H1 (cell line): ENCODE data around the gene OAS3. TPM values are rescaled to one million over a fixed set of nuclear protein-coding genes. Genes with fewer than 3 reads are reported as not detected.

ENCODE experiments used
- CTCF ChIA-PET: fragments of 300-600 bp; sonication (Branson Sonifier 250); formaldehyde crosslinking; loops from one replicate; lab custom pipeline; 2021; ENCODE audit not compliant: partially characterized antibody; lab: Charles Lee
- POLR2A ChIA-PET: fragments of 300-600 bp; sonication (Branson Sonifier 250); formaldehyde crosslinking; loops from one replicate; lab custom pipeline; 2021; ENCODE audit warnings: inconsistent platforms; ENCODE audit not compliant: partially characterized antibody; lab: Charles Lee
- DNase-seq, 2 experiments: peaks; one replicate each; pipeline versions ENCODE4 v3.0.0 to v3.0.0-alpha.2; 2010 to 2022; ENCODE audit warnings: low spot score in 2 of 2, low read depth in 1 of 2, mixed read lengths in 1 of 2
- FAIRE-seq: peaks from 2 replicates; lab custom pipeline; 2011; peaks lifted over from hg19 to GRCh38; lab: Jason Lieb, UNC
- H2AFZ ChIP-seq: 2 replicates; pipeline ENCODE4 v1.8.1; 2012; ENCODE audit warnings: low read length, inconsistent platforms
- H2AK5ac ChIP-seq: 2 replicates; pipeline ENCODE4 v1.6.1; 2013; ENCODE audit warnings: low read depth, low read length
- H2BK120ac ChIP-seq: replicated peaks from 2 replicates; pipeline ENCODE3; 2013; ENCODE audit warnings: low read depth, low read length, inconsistent platforms
- H2BK12ac ChIP-seq: 2 replicates; pipeline ENCODE4 v1.6.1; 2013; ENCODE audit warnings: low read depth, low read length
- H2BK15ac ChIP-seq: 2 replicates; pipeline ENCODE4 v1.6.1; 2013; ENCODE audit warnings: low read length
- H2BK20ac ChIP-seq: 2 replicates; pipeline ENCODE4 v1.6.1; 2013; ENCODE audit warnings: low read length
- H2BK5ac ChIP-seq: 2 replicates; pipeline ENCODE4 v1.6.1; 2013; ENCODE audit warnings: low read depth, low read length
- H3K14ac ChIP-seq: 2 replicates; pipeline ENCODE4 v1.6.1; 2013; ENCODE audit warnings: inconsistent platforms; ENCODE audit not compliant: insufficient read length
- H3K18ac ChIP-seq: 2 replicates; pipeline ENCODE4 v1.6.1; 2013; ENCODE audit warnings: low read length; ENCODE audit errors: extremely low read depth
- H3K23ac ChIP-seq: 2 replicates; pipeline ENCODE4 v1.6.1; 2013; ENCODE audit warnings: inconsistent platforms; ENCODE audit not compliant: insufficient read length
- H3K23me2 ChIP-seq: 2 replicates; pipeline ENCODE4 v1.6.1; 2013; ENCODE audit warnings: low read depth, low read length
- H3K27ac ChIP-seq: 2 replicates; pipeline ENCODE4 v1.6.1; 2011; ENCODE audit warnings: low read depth, low read length, inconsistent platforms
- H3K27me3 ChIP-seq, 4 experiments: replicated peaks in 1 of 4; 1 replicate in 1 of 4; 2 replicates in 3 of 4; pipeline versions ENCODE4 v1.6.1 to v1.8.1; 2011 to 2013; ENCODE audit warnings: low read length in 3 of 4, mild to moderate bottlenecking in 3 of 4, inconsistent platforms in 2 of 4, mixed read lengths in 2 of 4, moderate library complexity in 1 of 4; ENCODE audit not compliant: control insufficient read depth in 3 of 4, insufficient read depth in 3 of 4; ENCODE audit errors: extremely low read depth in 1 of 4
- H3K36me3 ChIP-seq, 4 experiments: 2 replicates each; pipeline versions ENCODE4 v1.6.1 to v1.8.1; 2011 to 2013; ENCODE audit warnings: mild to moderate bottlenecking in 4 of 4, low read length in 3 of 4, moderate library complexity in 2 of 4, control low read depth in 1 of 4, inconsistent platforms in 1 of 4; ENCODE audit not compliant: insufficient read depth in 4 of 4, control insufficient read depth in 2 of 4
- H3K4ac ChIP-seq: replicated peaks from 2 replicates; pipeline ENCODE3; 2013; ENCODE audit warnings: low read length, low read depth, mixed read lengths, inconsistent platforms; ENCODE audit not compliant: insufficient read length
- H3K4me1 ChIP-seq, 4 experiments: replicated peaks in 1 of 4; 1 replicate in 1 of 4; 2 replicates in 3 of 4; pipeline versions ENCODE4 v1.6.1 to v1.8.1; 2011 to 2013; ENCODE audit warnings: low read length in 3 of 4, inconsistent platforms in 2 of 4, mixed read lengths in 1 of 4; ENCODE audit not compliant: insufficient read depth in 4 of 4, control insufficient read depth in 3 of 4
- H3K4me2 ChIP-seq, 2 experiments: 2 replicates each; pipeline versions ENCODE4 v1.6.1 to v1.8.1; 2011 to 2013; ENCODE audit warnings: low read depth in 2 of 2, low read length in 2 of 2, control low read depth in 1 of 2, inconsistent platforms in 1 of 2, mild to moderate bottlenecking in 1 of 2; ENCODE audit not compliant: insufficient read depth in 1 of 2
- H3K4me3 ChIP-seq, 4 experiments: fragments of 200-600, 300-600 bp in 1 of 4; sonication (generic), shearing (Covaris generic), sonication (Bioruptor Twin) in 1 of 4; 2 replicates each; pipeline versions ENCODE4 v1.5.1 to v1.8.1; 2011 to 2016; ENCODE audit warnings: low read length in 4 of 4, low read depth in 3 of 4, control low read depth in 2 of 4, inconsistent platforms in 2 of 4, mild to moderate bottlenecking in 2 of 4, mixed read lengths in 1 of 4, moderate library complexity in 1 of 4; ENCODE audit not compliant: insufficient read depth in 2 of 4; ENCODE audit errors: extremely low read depth in 1 of 4
- H3K56ac ChIP-seq: replicated peaks from 2 replicates; pipeline ENCODE3; 2013; ENCODE audit warnings: low read depth, mild to moderate bottlenecking, mixed read lengths, low read length, inconsistent platforms; ENCODE audit not compliant: insufficient read length
- H3K79me1 ChIP-seq: 2 replicates; pipeline ENCODE4 v1.6.1; 2013; ENCODE audit warnings: low read depth, low read length, control low read depth
- H3K79me2 ChIP-seq, 2 experiments: 2 replicates each; pipeline versions ENCODE4 v1.6.1 to v1.8.1; 2012 to 2013; ENCODE audit warnings: low read length in 2 of 2, mild to moderate bottlenecking in 2 of 2, inconsistent platforms in 1 of 2; ENCODE audit not compliant: insufficient read depth in 2 of 2, control insufficient read depth in 1 of 2
- H3K9ac ChIP-seq, 4 experiments: replicated peaks in 1 of 4; 1 replicate in 1 of 4; 2 replicates in 3 of 4; pipeline versions ENCODE4 v1.6.1 to v1.8.1; 2011 to 2013; ENCODE audit warnings: low read depth in 3 of 4, low read length in 3 of 4, control low read depth in 2 of 4, mild to moderate bottlenecking in 2 of 4, moderate library complexity in 2 of 4, inconsistent platforms in 1 of 4; ENCODE audit errors: extremely low read depth in 1 of 4
- H3K9me3 ChIP-seq, 2 experiments: 2 replicates each; pipeline versions ENCODE4 v1.6.1 to v1.8.1; 2012 to 2013; ENCODE audit warnings: mild to moderate bottlenecking in 2 of 2, moderate library complexity in 2 of 2, control low read depth in 1 of 2, inconsistent platforms in 1 of 2, low read depth in 1 of 2, low read length in 1 of 2, mixed read lengths in 1 of 2; ENCODE audit not compliant: insufficient read depth in 2 of 2
- H4K20me1 ChIP-seq, 2 experiments: replicated peaks in 1 of 2; 2 replicates each; pipeline versions ENCODE3 to v1.8.1; 2011 to 2013; ENCODE audit warnings: inconsistent platforms in 2 of 2, low read length in 2 of 2, mild to moderate bottlenecking in 1 of 2; ENCODE audit not compliant: insufficient read depth in 2 of 2, control insufficient read depth in 1 of 2
- H4K5ac ChIP-seq: 2 replicates; pipeline ENCODE4 v1.6.1; 2013; ENCODE audit warnings: low read length, low read depth, mixed read lengths, inconsistent platforms; ENCODE audit not compliant: insufficient read length
- H4K8ac ChIP-seq: 2 replicates; pipeline ENCODE4 v1.8.0; 2013; ENCODE audit warnings: mild to moderate bottlenecking, moderate library complexity, low read length, inconsistent platforms; ENCODE audit not compliant: insufficient read depth; ENCODE audit errors: extremely low read depth
- H4K91ac ChIP-seq: replicated peaks from 2 replicates; pipeline ENCODE3; 2013; ENCODE audit warnings: low read length, mixed read lengths, inconsistent platforms; ENCODE audit not compliant: insufficient read length
- ATF3 ChIP-seq: IDR thresholded peaks from 2 replicates; pipeline ENCODE4 v1.6.1; 2011; ENCODE audit warnings: low read depth, mild to moderate bottlenecking, low read length; ENCODE audit not compliant: insufficient read depth
- KDM1A ChIP-seq: fragments of 200-600, 300-600 bp; sonication (generic); IDR thresholded peaks from 2 replicates; pipeline ENCODE4 v1.7.1; 2016; ENCODE audit warnings: mild to moderate bottlenecking, low read length, borderline replicate concordance
- PHF8 ChIP-seq: fragments of 200-600 bp; sonication (generic); conservative IDR thresholded peaks from 2 replicates; pipeline ENCODE4 v1.7.1; 2012; ENCODE audit warnings: low read depth, mild to moderate bottlenecking, inconsistent platforms, low read length, moderate library complexity
- RBBP5 ChIP-seq: IDR thresholded peaks from 2 replicates; pipeline ENCODE4 v1.7.1; 2012; ENCODE audit warnings: low read depth, mild to moderate bottlenecking, inconsistent platforms, low read length, moderate library complexity, borderline replicate concordance
- RXRA ChIP-seq: IDR thresholded peaks from 2 replicates; pipeline ENCODE4 v1.6.1; 2011; ENCODE audit warnings: low read depth, mild to moderate bottlenecking, low read length, moderate library complexity; ENCODE audit not compliant: insufficient read depth
- SIX5 ChIP-seq: IDR thresholded peaks from 2 replicates; pipeline ENCODE4 v1.6.1; 2011; ENCODE audit warnings: mild to moderate bottlenecking, low read depth, low read length
- SP2 ChIP-seq: IDR thresholded peaks from 2 replicates; pipeline ENCODE4 v1.6.1; 2012; ENCODE audit warnings: mild to moderate bottlenecking, low read length, inconsistent platforms
- SRF ChIP-seq: IDR thresholded peaks from 2 replicates; pipeline ENCODE4 v1.6.1; 2011; ENCODE audit warnings: mild to moderate bottlenecking, low read depth, low read length, moderate library complexity
- TAF7 ChIP-seq: optimal IDR thresholded peaks from 2 replicates; pipeline ENCODE3; 2011; ENCODE audit warnings: low read depth, mild to moderate bottlenecking, inconsistent platforms, low read length, moderate library complexity, borderline replicate concordance
- TEAD4 ChIP-seq: IDR thresholded peaks from 2 replicates; pipeline ENCODE4 v1.6.1; 2012; ENCODE audit warnings: low read depth, low read length, inconsistent platforms, mixed read lengths
- YY1 ChIP-seq: IDR thresholded peaks from 2 replicates; pipeline ENCODE4 v1.6.1; 2011; ENCODE audit warnings: low read depth, mild to moderate bottlenecking, low read length
- WGBS, 2 experiments: shearing (Covaris generic) in 1 of 2; methylation state at CpG; one replicate each; pipeline versions ENCODE4 v1.1.6 to v1.1.7; 2013 to 2015; ENCODE audit warnings: low lambda C conversion rate in 2 of 2, mixed read lengths in 2 of 2, inconsistent platforms in 1 of 2, low coverage in 1 of 2, missing lambda C conversion rate in 1 of 2; ENCODE audit not compliant: insufficient replicate concordance in 2 of 2, insufficient coverage in 1 of 2, insufficient read length in 1 of 2; ENCODE audit errors: extremely low coverage in 1 of 2, missing lambda C conversion rate in 1 of 2; 5-methylcytosine and 5-hydroxymethylcytosine counted together
- polyA plus RNA-seq, 7 experiments: library from polyadenylated mRNA; depleted of rRNA in 3 of 7; stranded (reverse) in 5 of 7; unstranded in 2 of 7; fragments of >200 nt in 5 of 7; fragments of 200-250 nt in 2 of 7; gene quantifications; 1 replicate in 5 of 7; 2 replicates in 1 of 7; 4 replicates in 1 of 7; pipeline versions ENCODE4 v1.2.1 to v1.2.3, GENCODE V29; 2011 to 2013; ENCODE audit warnings: missing spikeins in 2 of 7, mixed read lengths in 2 of 7
- total RNA-seq: library from RNA; stranded (reverse); fragmentation: NEBNext Ultra II Directional; extraction: Animal tissue kit (Norgen Biotek cat#: 25700); gene quantifications from 2 replicates; pipeline ENCODE4 v1.2.1, GENCODE V29; 2021

OAS3 gene
- total and polyA plus RNA-seq, 2 of the 8 experiments (the other 6 are each of a cell fraction or from before 2014, with no cell fraction given), result 0.73 to 3.7 TPM

- no peak overlapping the region for H2BK15ac ChIP-seq
- H4K20me1 ChIP-seq, result peaks cover 0 to 3% of the 10 kb centered on the region in 2 experiments
- no peak overlapping the region for H3K56ac ChIP-seq
- H3K9ac ChIP-seq, result no peak overlapping the region
- no peaks in the 10 kb centered on the region for H3K36me3 ChIP-seq
- no peak overlapping the region for H3K4ac ChIP-seq
- CTCF ChIA-PET, result interaction anchor here (0.7 to 13.9 kb wide), 4 partner anchors 12 to 120 kb away, joined by 3 to 202 read pairs (median 7); no protein-coding TSS in a partner anchor
- no peak overlapping the region for H3K4me3 ChIP-seq
- 91% methylated on average over 9 of the region's 9 CpGs; no CpG with 5 or more reads in 1 of the 2 experiments for WGBS, 2 experiments
- H2BK12ac ChIP-seq, result no peak overlapping the region
- DNase-seq (no peak), FAIRE-seq (no peak)
- no peak overlapping the region for H3K18ac ChIP-seq
- H2AK5ac ChIP-seq, result no peak overlapping the region
- no peak for TF ChIP-seq RBBP5
- no peak for TF ChIP-seq SRF
- no peak for TF ChIP-seq RXRA
- no peak for TF ChIP-seq ATF3
- no peak for TF ChIP-seq SP2
- no peak for TF ChIP-seq PHF8
- no peak for TF ChIP-seq SIX5
- no peak for TF ChIP-seq KDM1A
- TF ChIP-seq TAF7, result no peak
- no peak for TF ChIP-seq YY1
- TF ChIP-seq TEAD4, result no peak
- H3K79me2 ChIP-seq, result no peaks in the 10 kb centered on the region
- peaks cover 3% of the 10 kb centered on the region; the same call in 1 of the 2 replicates for H3K23me2 ChIP-seq
- no peak overlapping the region for H2AFZ ChIP-seq
- no peaks in the 10 kb centered on the region for H3K79me1 ChIP-seq
- no peak overlapping the region for H4K8ac ChIP-seq
- POLR2A ChIA-PET, result no interaction called here
- H3K14ac ChIP-seq, result no peak overlapping the region
- H3K9me3 ChIP-seq, result no peaks in the 10 kb centered on the region
- H4K91ac ChIP-seq, result no peak overlapping the region
- H2BK5ac ChIP-seq, result no peak overlapping the region
- no peak overlapping the region for H4K5ac ChIP-seq
- no peak overlapping the region for H2BK120ac ChIP-seq
- no peak overlapping the region for H3K4me2 ChIP-seq
- no peak overlapping the region for H3K27ac ChIP-seq
- H3K4me1 ChIP-seq, result peaks cover 0 to 2% (median 0%) of the 10 kb centered on the region in 4 experiments; a peak in 1 of 7 replicates
- H2BK20ac ChIP-seq, result no peak overlapping the region
- peaks cover 0 to 7% (median 0%) of the 10 kb centered on the region in 4 experiments; a peak in 1 of 7 replicates for H3K27me3 ChIP-seq
- H3K23ac ChIP-seq, result no peak overlapping the region
Observed at GRCh38 chr12:113003636-113004035, 65.4 kb downstream of the OAS3 start.
